A673 (cell line): ENCODE measurements around the gene RASA3. TPM values are rescaled to one million over a fixed set of nuclear protein-coding genes. Genes with fewer than 3 reads are reported as not detected.

ENCODE experiments used
- BruUV-seq: library from RNA; stranded (reverse); fragments of 400-500 nt; replicated peaks from 2 replicates; lab custom pipeline; 2021; lab: Mats Ljungman, UMichigan
- CTCF ChIA-PET: fragments of 300-600 bp; sonication (Branson Sonifier 250); formaldehyde crosslinking; loops from one replicate; lab custom pipeline; 2022; ENCODE audit warnings: antibody characterized with exemption; lab: Charles Lee
- POLR2A ChIA-PET: fragments of 300-600 bp; sonication (Branson Sonifier 250); formaldehyde crosslinking; loops from one replicate; lab custom pipeline; 2022; ENCODE audit warnings: antibody characterized with exemption; ENCODE audit not compliant: low non-redundant PET; lab: Charles Lee
- DNase-seq: peaks from one replicate; pipeline ENCODE4 v3.0.0-alpha.2; 2015; ENCODE audit warnings: low spot score
- H3K27ac ChIP-seq: fragments of 200-600 bp; sonication (generic); 2 replicates; pipeline ENCODE4 v1.5.1; 2016; ENCODE audit warnings: mixed run types, low read depth, mild to moderate bottlenecking, mixed read lengths, antibody characterized with exemption, low read length; ENCODE audit not compliant: poor library complexity, severe bottlenecking
- H3K27me3 ChIP-seq: fragments of 200-600 bp; sonication (generic); replicated peaks from 2 replicates; pipeline ENCODE4 v1.6.1; 2017; ENCODE audit warnings: mixed run types, low read depth, mild to moderate bottlenecking, mixed read lengths, antibody characterized with exemption, low read length; ENCODE audit not compliant: insufficient read depth, poor library complexity
- H3K36me3 ChIP-seq: fragments of 200-600 bp; sonication (generic); 2 replicates; pipeline ENCODE4 v1.6.1; 2016; ENCODE audit warnings: mixed run types, mild to moderate bottlenecking, mixed read lengths, antibody characterized with exemption, low read length; ENCODE audit not compliant: insufficient read depth, poor library complexity, severe bottlenecking
- H3K4me1 ChIP-seq: fragments of 200-600 bp; sonication (generic); 2 replicates; pipeline ENCODE4 v1.6.1; 2017; ENCODE audit warnings: mixed run types, mild to moderate bottlenecking, mixed read lengths, antibody characterized with exemption, low read length; ENCODE audit not compliant: insufficient read depth, poor library complexity, severe bottlenecking
- H3K4me3 ChIP-seq: fragments of 200-600 bp; sonication (generic); 2 replicates; pipeline ENCODE4 v1.5.1; 2016; ENCODE audit warnings: low read depth, mixed run types, mild to moderate bottlenecking, mixed read lengths, low read length; ENCODE audit not compliant: poor library complexity, severe bottlenecking
- H3K9me3 ChIP-seq: fragments of 200-600 bp; sonication (generic); 2 replicates; pipeline ENCODE4 v1.6.1; 2016; ENCODE audit warnings: mixed run types, low read depth, mild to moderate bottlenecking, mixed read lengths, antibody characterized with exemption, low read length; ENCODE audit not compliant: poor library complexity, severe bottlenecking
- CTCF ChIP-seq: fragments of 300-800, 200-600 bp; sonication (generic); conservative IDR thresholded peaks from 2 replicates; pipeline ENCODE4 v1.5.1; 2017; ENCODE audit warnings: low read depth, mild to moderate bottlenecking, antibody characterized with exemption, low read length, moderate library complexity, mixed read lengths
- EZH2 ChIP-seq: fragments of 200-600 bp; sonication (generic); IDR thresholded peaks from 2 replicates; pipeline ENCODE4 v1.6.1; 2017; ENCODE audit warnings: borderline replicate concordance, low read depth, mild to moderate bottlenecking, mixed read lengths, antibody characterized with exemption, low read length; ENCODE audit not compliant: poor library complexity, severe bottlenecking
- intact Hi-C: fragments of 100-400 bp; cut with micrococcal nuclease; formaldehyde crosslinking; loops from one replicate; pipeline ENCODE4 v1.10.0; 2022; ENCODE audit not compliant: unreplicated experiment
- total RNA-seq: library from RNA; stranded (reverse); gene quantifications from 2 replicates; pipeline ENCODE4 v1.2.3, GENCODE V29; 2021

RASA3 gene
- total RNA-seq, 1 experiment from 2014 or later: 22.1 TPM

GRCh38 chr13:114087430-114087829 is 45.0 kb downstream of the RASA3 start:
- no peak overlapping the region for H3K4me3 ChIP-seq
- CTCF ChIA-PET: no interaction called here
- no peak overlapping the region for H3K27ac ChIP-seq
- no peaks in the 10 kb centered on the region for H3K4me1 ChIP-seq
- H3K36me3 ChIP-seq: no peaks in the 10 kb centered on the region
- peaks cover 1% of the 10 kb centered on the region for H3K9me3 ChIP-seq
- POLR2A ChIA-PET: no interaction called here
- DNase-seq: no peak
- BruUV-seq: no TSS peak
- no peaks in the 10 kb centered on the region for H3K27me3 ChIP-seq
- TF ChIP-seq EZH2: no peak
- no peak for TF ChIP-seq CTCF
- intact Hi-C loops: no loop called here

- ChIA-PET POLR2A (no interaction called here), CTCF (no interaction called here)
- H3K27ac ChIP-seq: no peak overlapping the region
- DNase-seq: no peak
- H3K9me3 ChIP-seq: no peaks in the 10 kb centered on the region
- TF ChIP-seq EZH2 (no peak), CTCF (no peak)
- intact Hi-C loops: no loop called here
- no peaks in the 10 kb centered on the region for H3K27me3 ChIP-seq
- H3K36me3 ChIP-seq: no peaks in the 10 kb centered on the region
- peaks cover 5% of the 10 kb centered on the region for H3K4me1 ChIP-seq
- no peak overlapping the region for H3K4me3 ChIP-seq
- no TSS peak for BruUV-seq
Measured at GRCh38 chr13:114082849-114083645, 49.4 kb downstream of the RASA3 start.

- Histone ChIP-seq H3K27ac (no peak overlapping the region), H3K9me3 (no peaks in the 10 kb centered on the region), H3K4me1 (peaks cover 5% of the 10 kb centered on the region), H3K36me3 (no peaks in the 10 kb centered on the region), H3K27me3 (no peaks in the 10 kb centered on the region), H3K4me3 (no peak overlapping the region)
- CTCF ChIA-PET: no interaction called here
- no TSS peak for BruUV-seq
- TF ChIP-seq CTCF: no peak
- TF ChIP-seq EZH2: no peak
- POLR2A ChIA-PET: no interaction called here
- no peak for DNase-seq
- intact Hi-C loops: no loop called here
Measured at GRCh38 chr13:114081761-114082681, 50.4 kb downstream of the RASA3 start.
